H1 (cell line): Measurements from ENCODE around the gene KLK8. TPM values are rescaled to one million over a fixed set of nuclear protein-coding genes. Genes with fewer than 3 reads are reported as not detected.

ENCODE experiments used
- CTCF ChIA-PET: fragments of 300-600 bp; sonication (Branson Sonifier 250); formaldehyde crosslinking; loops from one replicate; lab custom pipeline; 2021; ENCODE audit not compliant: partially characterized antibody; lab: Charles Lee
- POLR2A ChIA-PET: fragments of 300-600 bp; sonication (Branson Sonifier 250); formaldehyde crosslinking; loops from one replicate; lab custom pipeline; 2021; ENCODE audit warnings: inconsistent platforms; ENCODE audit not compliant: partially characterized antibody; lab: Charles Lee
- DNase-seq, 2 experiments: peaks; one replicate each; pipeline versions ENCODE4 v3.0.0 to v3.0.0-alpha.2; 2010 to 2022; ENCODE audit warnings: low spot score in 2 of 2, low read depth in 1 of 2, mixed read lengths in 1 of 2
- FAIRE-seq: peaks from 2 replicates; lab custom pipeline; 2011; peaks lifted over from hg19 to GRCh38; lab: Jason Lieb, UNC
- H2AFZ ChIP-seq: 2 replicates; pipeline ENCODE4 v1.8.1; 2012; ENCODE audit warnings: low read length, inconsistent platforms
- H2AK5ac ChIP-seq: 2 replicates; pipeline ENCODE4 v1.6.1; 2013; ENCODE audit warnings: low read depth, low read length
- H2BK120ac ChIP-seq: replicated peaks from 2 replicates; pipeline ENCODE3; 2013; ENCODE audit warnings: low read depth, low read length, inconsistent platforms
- H2BK12ac ChIP-seq: 2 replicates; pipeline ENCODE4 v1.6.1; 2013; ENCODE audit warnings: low read depth, low read length
- H2BK15ac ChIP-seq: 2 replicates; pipeline ENCODE4 v1.6.1; 2013; ENCODE audit warnings: low read length
- H2BK20ac ChIP-seq: 2 replicates; pipeline ENCODE4 v1.6.1; 2013; ENCODE audit warnings: low read length
- H2BK5ac ChIP-seq: 2 replicates; pipeline ENCODE4 v1.6.1; 2013; ENCODE audit warnings: low read depth, low read length
- H3K14ac ChIP-seq: 2 replicates; pipeline ENCODE4 v1.6.1; 2013; ENCODE audit warnings: inconsistent platforms; ENCODE audit not compliant: insufficient read length
- H3K18ac ChIP-seq: 2 replicates; pipeline ENCODE4 v1.6.1; 2013; ENCODE audit warnings: low read length; ENCODE audit errors: extremely low read depth
- H3K23ac ChIP-seq: 2 replicates; pipeline ENCODE4 v1.6.1; 2013; ENCODE audit warnings: inconsistent platforms; ENCODE audit not compliant: insufficient read length
- H3K23me2 ChIP-seq: 2 replicates; pipeline ENCODE4 v1.6.1; 2013; ENCODE audit warnings: low read depth, low read length
- H3K27ac ChIP-seq: 2 replicates; pipeline ENCODE4 v1.6.1; 2011; ENCODE audit warnings: low read depth, low read length, inconsistent platforms
- H3K27me3 ChIP-seq, 4 experiments: replicated peaks in 1 of 4; 1 replicate in 1 of 4; 2 replicates in 3 of 4; pipeline versions ENCODE4 v1.6.1 to v1.8.1; 2011 to 2013; ENCODE audit warnings: low read length in 3 of 4, mild to moderate bottlenecking in 3 of 4, inconsistent platforms in 2 of 4, mixed read lengths in 2 of 4, moderate library complexity in 1 of 4; ENCODE audit not compliant: control insufficient read depth in 3 of 4, insufficient read depth in 3 of 4; ENCODE audit errors: extremely low read depth in 1 of 4
- H3K36me3 ChIP-seq, 4 experiments: 2 replicates each; pipeline versions ENCODE4 v1.6.1 to v1.8.1; 2011 to 2013; ENCODE audit warnings: mild to moderate bottlenecking in 4 of 4, low read length in 3 of 4, moderate library complexity in 2 of 4, control low read depth in 1 of 4, inconsistent platforms in 1 of 4; ENCODE audit not compliant: insufficient read depth in 4 of 4, control insufficient read depth in 2 of 4
- H3K4ac ChIP-seq: replicated peaks from 2 replicates; pipeline ENCODE3; 2013; ENCODE audit warnings: low read length, low read depth, mixed read lengths, inconsistent platforms; ENCODE audit not compliant: insufficient read length
- H3K4me1 ChIP-seq, 4 experiments: replicated peaks in 1 of 4; 1 replicate in 1 of 4; 2 replicates in 3 of 4; pipeline versions ENCODE4 v1.6.1 to v1.8.1; 2011 to 2013; ENCODE audit warnings: low read length in 3 of 4, inconsistent platforms in 2 of 4, mixed read lengths in 1 of 4; ENCODE audit not compliant: insufficient read depth in 4 of 4, control insufficient read depth in 3 of 4
- H3K4me2 ChIP-seq, 2 experiments: 2 replicates each; pipeline versions ENCODE4 v1.6.1 to v1.8.1; 2011 to 2013; ENCODE audit warnings: low read depth in 2 of 2, low read length in 2 of 2, control low read depth in 1 of 2, inconsistent platforms in 1 of 2, mild to moderate bottlenecking in 1 of 2; ENCODE audit not compliant: insufficient read depth in 1 of 2
- H3K4me3 ChIP-seq, 4 experiments: fragments of 200-600, 300-600 bp in 1 of 4; sonication (generic), shearing (Covaris generic), sonication (Bioruptor Twin) in 1 of 4; 2 replicates each; pipeline versions ENCODE4 v1.5.1 to v1.8.1; 2011 to 2016; ENCODE audit warnings: low read length in 4 of 4, low read depth in 3 of 4, control low read depth in 2 of 4, inconsistent platforms in 2 of 4, mild to moderate bottlenecking in 2 of 4, mixed read lengths in 1 of 4, moderate library complexity in 1 of 4; ENCODE audit not compliant: insufficient read depth in 2 of 4; ENCODE audit errors: extremely low read depth in 1 of 4
- H3K56ac ChIP-seq: replicated peaks from 2 replicates; pipeline ENCODE3; 2013; ENCODE audit warnings: low read depth, mild to moderate bottlenecking, mixed read lengths, low read length, inconsistent platforms; ENCODE audit not compliant: insufficient read length
- H3K79me1 ChIP-seq: 2 replicates; pipeline ENCODE4 v1.6.1; 2013; ENCODE audit warnings: low read depth, low read length, control low read depth
- H3K79me2 ChIP-seq, 2 experiments: 2 replicates each; pipeline versions ENCODE4 v1.6.1 to v1.8.1; 2012 to 2013; ENCODE audit warnings: low read length in 2 of 2, mild to moderate bottlenecking in 2 of 2, inconsistent platforms in 1 of 2; ENCODE audit not compliant: insufficient read depth in 2 of 2, control insufficient read depth in 1 of 2
- H3K9ac ChIP-seq, 4 experiments: replicated peaks in 1 of 4; 1 replicate in 1 of 4; 2 replicates in 3 of 4; pipeline versions ENCODE4 v1.6.1 to v1.8.1; 2011 to 2013; ENCODE audit warnings: low read depth in 3 of 4, low read length in 3 of 4, control low read depth in 2 of 4, mild to moderate bottlenecking in 2 of 4, moderate library complexity in 2 of 4, inconsistent platforms in 1 of 4; ENCODE audit errors: extremely low read depth in 1 of 4
- H3K9me3 ChIP-seq, 2 experiments: 2 replicates each; pipeline versions ENCODE4 v1.6.1 to v1.8.1; 2012 to 2013; ENCODE audit warnings: mild to moderate bottlenecking in 2 of 2, moderate library complexity in 2 of 2, control low read depth in 1 of 2, inconsistent platforms in 1 of 2, low read depth in 1 of 2, low read length in 1 of 2, mixed read lengths in 1 of 2; ENCODE audit not compliant: insufficient read depth in 2 of 2
- H4K20me1 ChIP-seq, 2 experiments: replicated peaks in 1 of 2; 2 replicates each; pipeline versions ENCODE3 to v1.8.1; 2011 to 2013; ENCODE audit warnings: inconsistent platforms in 2 of 2, low read length in 2 of 2, mild to moderate bottlenecking in 1 of 2; ENCODE audit not compliant: insufficient read depth in 2 of 2, control insufficient read depth in 1 of 2
- H4K5ac ChIP-seq: 2 replicates; pipeline ENCODE4 v1.6.1; 2013; ENCODE audit warnings: low read length, low read depth, mixed read lengths, inconsistent platforms; ENCODE audit not compliant: insufficient read length
- H4K8ac ChIP-seq: 2 replicates; pipeline ENCODE4 v1.8.0; 2013; ENCODE audit warnings: mild to moderate bottlenecking, moderate library complexity, low read length, inconsistent platforms; ENCODE audit not compliant: insufficient read depth; ENCODE audit errors: extremely low read depth
- H4K91ac ChIP-seq: replicated peaks from 2 replicates; pipeline ENCODE3; 2013; ENCODE audit warnings: low read length, mixed read lengths, inconsistent platforms; ENCODE audit not compliant: insufficient read length
- CTCF ChIP-seq, 3 experiments: IDR thresholded peaks; 1 replicate in 2 of 3; 2 replicates in 1 of 3; pipeline versions ENCODE4 v1.5.1 to v1.6.1; 2011; ENCODE audit warnings: low read length in 3 of 3, mild to moderate bottlenecking in 3 of 3, inconsistent platforms in 2 of 3, low read depth in 1 of 3, moderate library complexity in 1 of 3; ENCODE audit not compliant: insufficient read depth in 1 of 3; ENCODE audit errors: control extremely low read depth in 1 of 3
- KDM4A ChIP-seq: IDR thresholded peaks from one replicate; pipeline ENCODE4 v1.7.1; 2012; ENCODE audit warnings: low read depth, mild to moderate bottlenecking, moderate library complexity, low read length, inconsistent platforms; ENCODE audit not compliant: severe bottlenecking
- RAD21 ChIP-seq, 2 experiments: IDR thresholded peaks in 1 of 2; conservative IDR thresholded peaks in 1 of 2; 2 replicates each; pipeline ENCODE4 v1.6.1; 2011; ENCODE audit warnings: low read depth in 2 of 2, low read length in 2 of 2, improper control_type of control experiment in 1 of 2, inconsistent platforms in 1 of 2, mild to moderate bottlenecking in 1 of 2, moderate library complexity in 1 of 2
- ZNF274 ChIP-seq: IDR thresholded peaks from 2 replicates; pipeline ENCODE4 v1.7.0; 2012; ENCODE audit warnings: low read length, borderline replicate concordance; ENCODE audit errors: extremely low read depth
- WGBS, 2 experiments: shearing (Covaris generic) in 1 of 2; methylation state at CpG; one replicate each; pipeline versions ENCODE4 v1.1.6 to v1.1.7; 2013 to 2015; ENCODE audit warnings: low lambda C conversion rate in 2 of 2, mixed read lengths in 2 of 2, inconsistent platforms in 1 of 2, low coverage in 1 of 2, missing lambda C conversion rate in 1 of 2; ENCODE audit not compliant: insufficient replicate concordance in 2 of 2, insufficient coverage in 1 of 2, insufficient read length in 1 of 2; ENCODE audit errors: extremely low coverage in 1 of 2, missing lambda C conversion rate in 1 of 2; 5-methylcytosine and 5-hydroxymethylcytosine counted together
- polyA plus RNA-seq, 7 experiments: library from polyadenylated mRNA; depleted of rRNA in 3 of 7; stranded (reverse) in 5 of 7; unstranded in 2 of 7; fragments of >200 nt in 5 of 7; fragments of 200-250 nt in 2 of 7; gene quantifications; 1 replicate in 5 of 7; 2 replicates in 1 of 7; 4 replicates in 1 of 7; pipeline versions ENCODE4 v1.2.1 to v1.2.3, GENCODE V29; 2011 to 2013; ENCODE audit warnings: missing spikeins in 2 of 7, mixed read lengths in 2 of 7
- total RNA-seq: library from RNA; stranded (reverse); fragmentation: NEBNext Ultra II Directional; extraction: Animal tissue kit (Norgen Biotek cat#: 25700); gene quantifications from 2 replicates; pipeline ENCODE4 v1.2.1, GENCODE V29; 2021

KLK8 gene
- total and polyA plus RNA-seq, 2 of the 8 experiments (the other 6 are each of a cell fraction or from before 2014, with no cell fraction given) = 2.9 to 3.6 TPM

GRCh38 chr19:51020988-51021651 is 19.7 kb upstream of the KLK8 start:
- Histone ChIP-seq H4K91ac (no peak overlapping the region), H3K9me3 (no peaks in the 10 kb centered on the region), H3K23me2 (peaks cover 11% of the 10 kb centered on the region; the same call in 1 of the 2 replicates), H3K4me2 (no peak overlapping the region; a peak in 1 of 4 replicates), H3K79me1 (no peaks in the 10 kb centered on the region), H2AK5ac (no peak overlapping the region), H4K8ac (no peak overlapping the region), H3K27me3 (peaks cover 0 to 30% (median 19%) of the 10 kb centered on the region in 4 experiments; a peak in 5 of 7 replicates), H2BK20ac (no peak overlapping the region), H3K9ac (no peak overlapping the region), H2BK15ac (no peak overlapping the region), H3K36me3 (no peaks in the 10 kb centered on the region), H2BK12ac (0 out of 2 replicates have a peak overlapping the region, but pooled peaks have one; percentile 0), H3K4me1 (peaks cover 3 to 16% (median 11%) of the 10 kb centered on the region in 4 experiments), H2BK5ac (peak overlapping the region; percentile 57; the same call in 1 of the 2 replicates), H3K4me3 (no peak overlapping the region), H3K14ac (no peak overlapping the region), H3K4ac (no peak overlapping the region), H4K5ac (no peak overlapping the region), H2AFZ (peak overlapping the region; percentile 57), H3K27ac (no peak overlapping the region), H3K56ac (no peak overlapping the region), H2BK120ac (no peak overlapping the region), H3K23ac (no peak overlapping the region), H4K20me1 (no peaks in the 10 kb centered on the region), H3K79me2 (no peaks in the 10 kb centered on the region), H3K18ac (no peak overlapping the region)
- CTCF ChIA-PET = interaction anchor here (0.6 to 15.0 kb wide), 43 partner anchors 9 to 637 kb away, joined by 3 to 269 read pairs (median 4); partner anchors contain the start of genes KLK12 and KLK8
- POLR2A ChIA-PET = interaction anchor here (0.7 to 1.7 kb wide), 5 partner anchors 26 to 582 kb away, joined by 3 to 5 read pairs (median 3); no protein-coding TSS in a partner anchor
- DNase-seq (no peak), FAIRE-seq (peak; percentile 42)
- TF ChIP-seq ZNF274 = no peak
- no peak for TF ChIP-seq KDM4A
- peak; percentile 58 to 67 for TF ChIP-seq RAD21 (IDR thresholded peaks at IDR 0.05 in 1 of 2, conservative IDR thresholded peaks at IDR 0.05 in 1 of 2; ENCODE audit: low read depth in 2 of 2, low read length in 2 of 2)
- peak in 2 of 3 experiments; percentile 59 to 73; a peak in 3 of 4 replicates for TF ChIP-seq CTCF (IDR thresholded peaks at IDR 0.05; ENCODE audit: control extremely low read depth in 1 of 3, insufficient read depth in 1 of 3, low read depth in 1 of 3, low read length in 3 of 3)
- 41% methylated on average over 7 of the region's 7 CpGs; no CpG with 5 or more reads in 1 of the 2 experiments for WGBS, 2 experiments
